Activated B cell treated with CpG ODN at 0.5 μM for 24 hours (primary cell): ENCODE data around the gene CAMTA1. TPM values are rescaled to one million over a fixed set of nuclear protein-coding genes. Genes with fewer than 3 reads are reported as not detected.

Source experiments
- ATAC-seq: fragments of 200-7000 bp; cut with Tn5 transposase; one replicate; pipeline ENCODE4 v1.10.0; 2021; ENCODE audit warnings: low read depth, mild to moderate bottlenecking, moderate library complexity
- CTCF ChIA-PET: fragments of 350-600 bp; sonication (Branson Sonifier 250); formaldehyde crosslinking; loops from one replicate; lab custom pipeline; 2021; ENCODE audit warnings: antibody characterized with exemption; lab: Charles Lee
- POLR2A ChIA-PET: fragments of 350-600 bp; sonication (Branson Sonifier 250); formaldehyde crosslinking; loops from one replicate; lab custom pipeline; 2021; ENCODE audit warnings: antibody characterized with exemption; lab: Charles Lee
- DNase-seq: peaks from one replicate; pipeline ENCODE4 v3.0.0; 2022
- H3K27ac Mint-ChIP-seq: one replicate; pipeline ENCODE4 v1.8.0; 2020; ENCODE audit warnings: mixed read lengths
- H3K27me3 Mint-ChIP-seq: one replicate; pipeline ENCODE4 v1.8.0; 2021; ENCODE audit warnings: mixed read lengths
- H3K36me3 Mint-ChIP-seq: one replicate; pipeline ENCODE4 v1.8.0; 2021; ENCODE audit warnings: low read depth, mixed read lengths
- H3K4me1 Mint-ChIP-seq: one replicate; pipeline ENCODE4 v1.8.0; 2021; ENCODE audit warnings: mixed read lengths
- H3K4me3 Mint-ChIP-seq: one replicate; pipeline ENCODE4 v1.8.0; 2020; ENCODE audit warnings: mild to moderate bottlenecking, mixed read lengths
- H3K9me3 Mint-ChIP-seq: one replicate; pipeline ENCODE4 v1.8.0; 2020; ENCODE audit warnings: mixed read lengths
- intact Hi-C: fragments of 100-400 bp; cut with micrococcal nuclease; formaldehyde crosslinking; loops from one replicate; pipeline ENCODE4 v1.15.1; 2024
- total RNA-seq: library from RNA; stranded (reverse); gene quantifications from 2 replicates; pipeline ENCODE4 v1.2.3, GENCODE V29; 2022
- TF ChIP-seq, protein P1 (sequence below): fragments of 200-600 bp; IDR thresholded peaks from one replicate; pipeline ENCODE4 v1.8.0; 2022; ENCODE audit warnings: antibody characterized with exemption, mild to moderate bottlenecking

Gene CAMTA1
- total RNA-seq, 1 donor from 2014 or later: 49.8 TPM

DNA sequence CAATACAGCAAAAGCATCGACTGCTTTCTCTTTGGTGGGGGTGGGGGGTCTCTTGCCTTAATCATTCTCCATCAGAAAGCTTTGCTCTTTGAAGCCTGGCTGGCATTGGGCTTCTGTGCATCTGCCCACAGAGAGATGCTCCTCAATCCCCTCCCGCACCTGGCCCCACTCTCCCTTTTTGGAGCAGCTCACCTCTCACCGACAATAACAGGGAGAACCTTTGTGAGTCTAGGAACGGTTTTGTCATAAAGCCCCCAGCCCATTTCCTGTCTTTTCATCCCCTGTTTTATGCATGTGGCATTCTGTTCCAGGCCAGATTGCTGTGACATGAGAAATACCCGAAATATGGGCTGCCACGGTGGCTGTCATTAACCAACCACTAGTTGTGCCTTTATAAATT, 516.9 kb downstream of the CAMTA1 start:
- Mint-ChIP-seq H3K9me3 (peaks cover 3% of the 10 kb centered on the region), H3K4me1 (no peaks in the 10 kb centered on the region), H3K27ac (no peak overlapping the region), H3K36me3 (no peaks in the 10 kb centered on the region), H3K4me3 (no peak overlapping the region), H3K27me3 (peaks cover 7% of the 10 kb centered on the region)
- CTCF ChIA-PET: no interaction called here
- DNase-seq: no peak
- TF ChIP-seq, protein P1, sequence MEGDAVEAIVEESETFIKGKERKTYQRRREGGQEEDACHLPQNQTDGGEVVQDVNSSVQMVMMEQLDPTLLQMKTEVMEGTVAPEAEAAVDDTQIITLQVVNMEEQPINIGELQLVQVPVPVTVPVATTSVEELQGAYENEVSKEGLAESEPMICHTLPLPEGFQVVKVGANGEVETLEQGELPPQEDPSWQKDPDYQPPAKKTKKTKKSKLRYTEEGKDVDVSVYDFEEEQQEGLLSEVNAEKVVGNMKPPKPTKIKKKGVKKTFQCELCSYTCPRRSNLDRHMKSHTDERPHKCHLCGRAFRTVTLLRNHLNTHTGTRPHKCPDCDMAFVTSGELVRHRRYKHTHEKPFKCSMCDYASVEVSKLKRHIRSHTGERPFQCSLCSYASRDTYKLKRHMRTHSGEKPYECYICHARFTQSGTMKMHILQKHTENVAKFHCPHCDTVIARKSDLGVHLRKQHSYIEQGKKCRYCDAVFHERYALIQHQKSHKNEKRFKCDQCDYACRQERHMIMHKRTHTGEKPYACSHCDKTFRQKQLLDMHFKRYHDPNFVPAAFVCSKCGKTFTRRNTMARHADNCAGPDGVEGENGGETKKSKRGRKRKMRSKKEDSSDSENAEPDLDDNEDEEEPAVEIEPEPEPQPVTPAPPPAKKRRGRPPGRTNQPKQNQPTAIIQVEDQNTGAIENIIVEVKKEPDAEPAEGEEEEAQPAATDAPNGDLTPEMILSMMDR: no peak
- ATAC-seq: no peak
- intact Hi-C loops: no loop called here
- POLR2A ChIA-PET: no interaction called here

DNA sequence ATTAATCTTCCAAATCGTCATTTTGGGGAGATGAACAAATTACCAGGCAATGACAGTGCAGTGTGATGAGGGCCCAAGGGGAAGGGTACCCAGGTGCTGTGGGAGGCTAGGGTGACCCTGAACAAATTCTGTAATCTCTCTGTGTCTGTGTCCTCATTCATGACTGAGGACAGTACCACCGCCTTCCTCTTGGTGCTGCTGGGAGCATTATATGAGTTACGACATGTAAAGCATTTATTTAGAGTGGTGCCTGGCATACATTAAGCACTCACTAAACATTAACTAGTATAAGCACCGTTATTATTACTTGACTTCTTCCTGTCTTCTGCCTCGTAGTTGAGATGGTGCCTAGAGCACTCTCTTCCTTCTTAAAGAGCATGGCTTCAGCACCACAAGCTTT, 517.6 kb downstream of the CAMTA1 start:
- ATAC-seq (no peak), DNase-seq (no peak)
- no peaks in the 10 kb centered on the region for H3K4me1 Mint-ChIP-seq
- H3K9me3 Mint-ChIP-seq: peaks cover 11% of the 10 kb centered on the region
- intact Hi-C loops: no loop called here
- no peak overlapping the region for H3K4me3 Mint-ChIP-seq
- peaks cover 7% of the 10 kb centered on the region for H3K27me3 Mint-ChIP-seq
- no peak overlapping the region for H3K27ac Mint-ChIP-seq
- ChIA-PET CTCF (no interaction called here), POLR2A (no interaction called here)
- no peaks in the 10 kb centered on the region for H3K36me3 Mint-ChIP-seq
- TF ChIP-seq, protein P1: no peak

DNA sequence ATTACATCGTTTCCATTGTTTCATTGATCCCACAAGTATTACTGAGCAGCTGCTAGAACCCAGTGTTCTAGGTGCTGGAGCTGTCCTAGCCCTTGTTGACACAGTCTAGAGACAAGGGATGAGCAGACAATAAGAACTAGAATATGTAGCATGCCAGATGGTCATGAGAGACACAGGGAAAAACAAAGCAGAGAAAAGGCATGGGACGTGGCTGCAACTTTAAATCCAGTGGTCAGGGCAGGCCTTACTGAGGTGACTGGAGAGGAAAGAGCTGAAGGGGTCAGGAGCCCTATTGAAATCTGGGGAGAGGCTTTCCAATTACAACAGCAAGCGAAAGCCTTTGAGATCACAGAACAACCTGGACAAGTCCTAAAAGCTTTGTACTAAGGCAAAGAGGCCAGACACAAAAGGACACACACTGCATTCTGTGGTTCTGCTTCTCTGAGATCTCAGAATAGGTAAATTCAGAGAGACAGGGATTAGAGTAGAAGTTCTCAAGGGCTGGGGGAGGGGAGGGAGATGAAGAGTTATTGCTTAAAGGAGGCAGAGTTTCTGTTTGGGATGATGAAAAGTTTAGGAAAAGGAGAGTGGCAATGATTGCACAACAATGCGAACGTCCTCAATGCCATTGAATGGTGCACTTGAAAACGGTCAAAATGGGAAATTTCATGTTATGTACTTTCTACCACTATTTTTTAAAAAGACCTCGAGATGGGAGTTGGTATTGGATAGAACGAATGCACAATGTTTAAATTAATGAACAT, 518.5 kb downstream of the CAMTA1 start:
- DNase-seq (no peak), ATAC-seq (no peak)
- Mint-ChIP-seq H3K27ac (no peak overlapping the region), H3K4me3 (no peak overlapping the region), H3K27me3 (peaks cover 7% of the 10 kb centered on the region), H3K9me3 (peaks cover 13% of the 10 kb centered on the region), H3K4me1 (no peaks in the 10 kb centered on the region), H3K36me3 (no peaks in the 10 kb centered on the region)
- POLR2A ChIA-PET: no interaction called here
- CTCF ChIA-PET: no interaction called here
- TF ChIP-seq, protein P1: no peak
- intact Hi-C loops: no loop called here

DNA sequence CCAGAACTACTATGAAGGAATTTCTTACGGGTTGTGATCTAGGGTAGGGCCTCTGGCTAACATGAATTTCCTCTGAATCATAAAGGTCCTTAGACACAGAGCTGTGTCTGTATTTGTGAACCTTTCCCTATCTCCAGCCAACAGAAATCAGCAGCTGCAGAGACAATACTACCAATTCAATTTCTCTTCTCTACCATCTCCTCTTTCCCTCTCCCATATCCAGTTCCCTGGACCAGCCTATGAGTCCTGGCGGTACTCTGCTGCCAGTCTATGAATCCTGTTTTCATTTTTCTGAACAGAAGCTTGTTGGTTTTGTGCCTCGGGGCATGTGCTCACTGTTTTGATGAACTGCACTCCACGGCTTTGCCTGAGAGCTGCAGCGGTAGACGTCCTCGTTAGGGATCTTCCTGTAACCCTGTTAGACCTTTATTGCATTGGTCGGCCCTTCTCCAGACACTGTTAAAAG, 527.9 kb downstream of the CAMTA1 start:
- ATAC-seq (no peak), DNase-seq (no peak)
- Mint-ChIP-seq H3K27me3 (peaks cover 13% of the 10 kb centered on the region), H3K4me3 (no peak overlapping the region), H3K4me1 (no peaks in the 10 kb centered on the region), H3K9me3 (no peaks in the 10 kb centered on the region), H3K36me3 (no peaks in the 10 kb centered on the region), H3K27ac (no peak overlapping the region)
- ChIA-PET POLR2A (no interaction called here), CTCF (no interaction called here)
- TF ChIP-seq, protein P1: no peak
- intact Hi-C loops: no loop called here

DNA sequence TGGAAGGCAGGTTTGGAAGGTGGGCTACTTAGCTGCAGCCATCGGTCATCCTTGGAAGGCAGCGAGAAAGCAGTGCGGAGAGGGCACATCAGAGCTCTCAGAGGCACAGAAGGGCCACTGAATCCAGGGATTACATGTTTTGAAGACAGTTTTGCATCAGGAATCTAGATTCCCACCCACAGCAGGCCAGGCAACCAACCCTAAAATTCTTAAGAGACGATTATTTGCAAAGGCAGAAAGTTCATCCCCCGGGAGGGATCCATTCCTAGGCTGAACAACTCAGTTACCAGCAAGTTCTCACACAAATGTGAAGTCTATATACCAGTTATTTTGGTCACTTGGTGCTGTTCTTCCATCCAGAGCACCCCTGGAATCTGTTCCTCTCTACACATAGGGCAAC, 528.6 kb downstream of the CAMTA1 start:
- no peak overlapping the region for H3K4me3 Mint-ChIP-seq
- ChIA-PET CTCF (no interaction called here), POLR2A (no interaction called here)

More for the DNA sequence above, 528.6 kb downstream of the CAMTA1 start:
- intact Hi-C loops: no loop called here
- Mint-ChIP-seq H3K36me3 (no peaks in the 10 kb centered on the region), H3K4me1 (no peaks in the 10 kb centered on the region), H3K27ac (no peak overlapping the region), H3K27me3 (peaks cover 13% of the 10 kb centered on the region), H3K9me3 (no peaks in the 10 kb centered on the region)
- no peak for ATAC-seq
- DNase-seq: no peak
- TF ChIP-seq, protein P1: no peak
